Uterus (tissue), 4 donors: ENCODE measurements around the gene VPS11. TPM values are rescaled to one million over a fixed set of nuclear protein-coding genes. Genes with fewer than 3 reads are reported as not detected.

Experiments used
- DNase-seq, 2 donors: peaks; one replicate each; pipeline ENCODE4 v3.0.0-alpha.2; 2019 to 2020
- H3K27ac ChIP-seq, 2 donors: fragments of 200-600 bp; sonication (generic); 1 replicate in 1 of 2; 2 replicates in 1 of 2; pipeline ENCODE4 v1.5.1; 2016 to 2018
- H3K27me3 ChIP-seq, 2 donors: fragments of 200-600 bp; sonication (generic); one replicate each; pipeline ENCODE4 v1.5.1; 2018 to 2019; ENCODE audit warnings: control low read depth in 1 of 2
- H3K36me3 ChIP-seq, 2 donors: fragments of 200-600 bp; sonication (generic); one replicate each; pipeline ENCODE4 v1.5.1; 2019; ENCODE audit warnings: control low read depth in 1 of 2
- H3K4me1 ChIP-seq, 2 donors: fragments of 200-600 bp; sonication (generic); one replicate each; pipeline ENCODE4 v1.5.1; 2018 to 2019; ENCODE audit warnings: control low read depth in 1 of 2
- H3K4me3 ChIP-seq, 2 donors: fragments of 200-600 bp; sonication (generic); 1 replicate in 1 of 2; 2 replicates in 1 of 2; pipeline ENCODE4 v1.5.1; 2018 to 2019; ENCODE audit warnings: mild to moderate bottlenecking in 1 of 2
- H3K9me3 ChIP-seq, 2 donors: fragments of 200-600 bp; sonication (generic); one replicate each; pipeline ENCODE4 v1.5.1; 2019; ENCODE audit warnings: control low read depth in 1 of 2
- POLR2A ChIP-seq, 2 donors: fragments of 450-650 bp; IDR thresholded peaks; one replicate each; pipeline ENCODE4 v1.6.1; 2016; ENCODE audit warnings: antibody characterized with exemption in 2 of 2, mild to moderate bottlenecking in 1 of 2, moderate library complexity in 1 of 2
- intact Hi-C: fragments of 100-400 bp; cut with DNase I; formaldehyde crosslinking; loops from one replicate; pipeline ENCODE4 v1.15.1; 2023; ENCODE audit warnings: low total_unique reads
- total RNA-seq, 4 donors: library from RNA; depleted of rRNA in 3 of 4; stranded (reverse); fragments of >200 nt in 3 of 4; gene quantifications; one replicate each; pipeline versions ENCODE4 v1.1.0 to v1.2.4, GENCODE V29; 2014 to 2023
- TF ChIP-seq, protein P1 (sequence below), 4 experiments: fragments of 200-600 bp in 2 of 4; fragments of 450-650 bp in 2 of 4; sonication (generic) in 2 of 4; IDR thresholded peaks; one replicate each; pipeline ENCODE4 v1.5.1; 2016 to 2019; ENCODE audit warnings: antibody characterized with exemption in 4 of 4, mild to moderate bottlenecking in 2 of 4, moderate library complexity in 1 of 4
- donor health status: DM: yes; HTN: yes; CAD: no.

VPS11 gene
- total RNA-seq, 4 donors from 2014 or later, result 25.6 to 86.6 (median 36.3) TPM

DNA sequence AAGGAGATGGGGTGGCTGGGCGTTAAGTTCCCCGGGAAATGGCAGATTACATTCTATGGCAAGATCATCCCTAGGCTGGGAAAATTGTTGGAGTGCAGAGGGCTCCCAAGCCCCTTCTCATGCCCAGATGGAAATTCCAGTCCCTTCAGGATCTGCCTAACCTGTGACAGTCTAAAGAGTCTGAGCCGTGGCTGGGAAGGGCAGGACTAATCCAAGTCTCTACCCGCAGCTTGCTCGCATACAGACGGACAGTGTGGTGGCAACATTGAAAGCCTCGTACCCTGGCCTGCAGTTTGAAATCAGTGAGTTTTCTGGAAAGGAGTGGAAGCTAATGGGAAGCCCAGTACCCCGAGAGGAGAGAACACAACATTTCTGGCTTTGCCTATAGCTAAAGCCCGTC is 20.8 kb downstream of the VPS11 start:
- no peak overlapping the region for H3K4me3 ChIP-seq
- TF ChIP-seq, protein P1, sequence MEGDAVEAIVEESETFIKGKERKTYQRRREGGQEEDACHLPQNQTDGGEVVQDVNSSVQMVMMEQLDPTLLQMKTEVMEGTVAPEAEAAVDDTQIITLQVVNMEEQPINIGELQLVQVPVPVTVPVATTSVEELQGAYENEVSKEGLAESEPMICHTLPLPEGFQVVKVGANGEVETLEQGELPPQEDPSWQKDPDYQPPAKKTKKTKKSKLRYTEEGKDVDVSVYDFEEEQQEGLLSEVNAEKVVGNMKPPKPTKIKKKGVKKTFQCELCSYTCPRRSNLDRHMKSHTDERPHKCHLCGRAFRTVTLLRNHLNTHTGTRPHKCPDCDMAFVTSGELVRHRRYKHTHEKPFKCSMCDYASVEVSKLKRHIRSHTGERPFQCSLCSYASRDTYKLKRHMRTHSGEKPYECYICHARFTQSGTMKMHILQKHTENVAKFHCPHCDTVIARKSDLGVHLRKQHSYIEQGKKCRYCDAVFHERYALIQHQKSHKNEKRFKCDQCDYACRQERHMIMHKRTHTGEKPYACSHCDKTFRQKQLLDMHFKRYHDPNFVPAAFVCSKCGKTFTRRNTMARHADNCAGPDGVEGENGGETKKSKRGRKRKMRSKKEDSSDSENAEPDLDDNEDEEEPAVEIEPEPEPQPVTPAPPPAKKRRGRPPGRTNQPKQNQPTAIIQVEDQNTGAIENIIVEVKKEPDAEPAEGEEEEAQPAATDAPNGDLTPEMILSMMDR (IDR thresholded peaks at IDR 0.05), result no peak
- no peak for TF ChIP-seq POLR2A (IDR thresholded peaks at IDR 0.05)
- H3K27ac ChIP-seq, result no peak overlapping the region
- no peak for DNase-seq
- H3K27me3 ChIP-seq, result no peaks in the 10 kb centered on the region
- H3K4me1 ChIP-seq, result peaks cover 0 to 11% of the 10 kb centered on the region in 2 donors
- no peaks in the 10 kb centered on the region for H3K9me3 ChIP-seq
- no peaks in the 10 kb centered on the region for H3K36me3 ChIP-seq
- intact Hi-C loops, result no loop called here

DNA sequence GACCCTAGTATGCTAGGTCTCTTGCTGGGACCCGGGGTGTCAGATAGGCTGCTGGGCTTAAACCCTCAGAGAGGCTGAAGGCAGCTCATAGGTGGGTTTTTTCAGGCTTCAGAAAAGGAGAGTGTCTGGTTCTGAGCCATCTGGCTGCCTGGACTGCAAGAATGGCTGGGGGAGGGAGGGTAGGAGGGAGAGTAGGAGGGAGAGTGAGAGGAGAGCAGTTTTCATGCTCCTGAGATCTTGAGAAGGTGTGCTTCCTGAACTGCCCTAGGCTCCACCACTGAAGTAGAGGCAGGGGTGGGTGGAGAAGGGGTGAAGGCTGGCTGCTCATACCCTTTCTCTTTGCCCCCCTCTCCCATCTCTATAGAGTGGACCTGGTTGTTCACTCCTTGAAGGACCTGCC is 21.7 kb downstream of the VPS11 start:
- no peak for DNase-seq
- TF ChIP-seq POLR2A (IDR thresholded peaks at IDR 0.05), result no peak
- TF ChIP-seq, protein P1 (IDR thresholded peaks at IDR 0.05), result no peak
- Histone ChIP-seq H3K9me3 (no peaks in the 10 kb centered on the region), H3K27me3 (no peaks in the 10 kb centered on the region), H3K4me1 (peaks cover 0 to 11% of the 10 kb centered on the region in 2 donors), H3K36me3 (no peaks in the 10 kb centered on the region), H3K27ac (no peak overlapping the region), H3K4me3 (no peak overlapping the region)
- intact Hi-C loops, result no loop called here

DNA sequence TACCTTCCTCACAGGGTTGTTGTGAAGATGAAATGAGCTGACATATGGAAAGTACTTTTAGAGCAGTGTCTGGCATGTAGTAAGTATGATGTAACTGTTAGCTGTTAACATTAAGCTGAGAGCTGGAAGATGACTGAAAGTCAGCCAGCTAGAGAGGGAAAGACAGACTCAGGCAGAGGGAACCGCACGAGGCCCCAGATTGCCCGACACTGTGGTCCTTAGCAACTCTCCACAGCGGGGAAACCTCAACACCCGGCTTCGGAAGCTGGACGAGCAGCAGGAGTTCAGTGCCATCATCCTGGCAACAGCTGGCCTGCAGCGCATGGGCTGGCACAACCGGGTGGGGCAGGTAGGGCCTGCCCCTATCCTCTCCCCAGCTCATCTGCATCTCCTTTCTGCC is 23.6 kb downstream of the VPS11 start:
- intact Hi-C loops, result loop anchor here (10.0 kb wide), 1 partner anchor 244 kb away; the partner anchor contains the start of gene RNF26
- Histone ChIP-seq H3K27me3 (no peaks in the 10 kb centered on the region), H3K4me3 (no peak overlapping the region), H3K27ac (no peak overlapping the region), H3K4me1 (peaks cover 0 to 4% of the 10 kb centered on the region in 2 donors), H3K36me3 (no peaks in the 10 kb centered on the region), H3K9me3 (no peaks in the 10 kb centered on the region)
- no peak for DNase-seq
- no peak for TF ChIP-seq POLR2A (IDR thresholded peaks at IDR 0.05)
- TF ChIP-seq, protein P1 (IDR thresholded peaks at IDR 0.05), result no peak

DNA sequence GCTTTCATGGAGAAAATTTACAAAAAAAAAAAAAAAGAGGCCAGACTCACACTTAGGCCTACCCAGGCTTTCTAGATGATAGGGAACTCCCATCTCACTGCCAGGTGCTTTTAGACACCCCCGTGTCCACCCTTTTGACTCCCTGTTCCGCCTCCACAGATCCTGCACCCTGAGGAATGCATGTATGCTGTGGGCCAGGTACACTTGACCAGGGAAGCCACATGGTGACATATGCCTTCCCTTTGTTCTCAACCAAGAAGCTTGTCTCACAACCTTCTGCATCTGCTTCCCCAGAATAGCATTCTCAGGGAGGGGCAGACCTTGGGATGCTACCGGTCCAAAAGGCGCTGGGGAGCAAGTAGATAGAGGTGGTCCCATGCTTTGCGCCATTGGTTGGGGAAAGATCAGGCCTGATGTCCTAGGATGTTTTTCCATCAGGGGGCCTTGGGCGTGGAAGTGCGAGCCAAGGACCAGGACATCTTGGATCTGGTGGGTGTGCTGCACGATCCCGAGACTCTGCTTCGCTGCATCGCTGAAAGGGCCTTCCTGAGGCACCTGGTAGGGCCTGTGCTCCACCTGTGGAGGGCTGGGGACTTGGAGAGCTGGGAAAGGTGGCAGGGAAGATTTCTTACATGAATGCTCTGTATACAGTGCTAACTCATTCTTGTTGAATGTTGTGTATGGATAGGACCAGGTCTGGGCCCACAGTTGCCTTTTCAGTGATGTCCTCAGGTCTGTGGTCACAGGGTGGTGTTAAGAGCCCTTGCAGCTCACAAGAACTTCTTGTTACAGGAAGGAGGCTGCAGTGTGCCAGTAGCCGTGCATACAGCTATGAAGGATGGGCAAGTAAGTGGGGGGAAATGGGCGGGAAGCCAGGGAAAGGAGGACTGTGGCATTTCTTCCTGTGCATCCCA is 24.6 kb downstream of the VPS11 start:
- Histone ChIP-seq H3K4me1 (peaks cover 0 to 4% of the 10 kb centered on the region in 2 donors), H3K9me3 (no peaks in the 10 kb centered on the region), H3K36me3 (no peaks in the 10 kb centered on the region), H3K27ac (no peak overlapping the region), H3K4me3 (no peak overlapping the region), H3K27me3 (no peaks in the 10 kb centered on the region)
- DNase-seq, result no peak
- TF ChIP-seq, protein P1 (IDR thresholded peaks at IDR 0.05), result no peak
- TF ChIP-seq POLR2A (IDR thresholded peaks at IDR 0.05), result no peak
- intact Hi-C loops, result loop anchor here (10.0 kb wide), 1 partner anchor 243 kb away; the partner anchor contains the start of gene RNF26
